ENCODE measurements around the gene LCA5.

LCA5 gene

GRCh38 chr6:79544939-79545450 is 7.8 kb upstream of the LCA5 start:
- Histone ChIP-seq H3K79me2 (ENCODE audit: low read length) (no peaks in the 10 kb centered on the region), H3K4me1 (ENCODE audit: low read length) (peaks cover 30% of the 10 kb centered on the region), H3K4me3 (ENCODE audit: low read length) (peak overlapping the region; percentile 67), H3K4me2 (ENCODE audit: low read length) (peak overlapping the region; percentile 73), H3K9me3 (ENCODE audit: insufficient read depth, low read length) (no peaks in the 10 kb centered on the region), H3K27ac (ENCODE audit: low read length) (no peak overlapping the region), H2AFZ (ENCODE audit: low read depth, low read length) (peak overlapping the region; percentile 80), H3K9ac (ENCODE audit: low read length) (peak overlapping the region; percentile 15; the same call in 1 of the 2 replicates), H3K27me3 (ENCODE audit: low read depth, low read length) (no peaks in the 10 kb centered on the region), H3K36me3 (replicated peaks; ENCODE audit: low read depth, low read length) (no peaks in the 10 kb centered on the region), H4K20me1 (ENCODE audit: insufficient read depth, low read length) (no peaks in the 10 kb centered on the region)
- TF ChIP-seq CTCF (IDR thresholded peaks at IDR 0.05; ENCODE audit: low read depth, low read length) (peak; percentile 48), EZH2phosphoT487 (IDR thresholded peaks at IDR 0.05; ENCODE audit: low read depth) (no peak)

GRCh38 chr6:79544299-79544927 is 7.2 kb upstream of the LCA5 start:
- H4K20me1 ChIP-seq (ENCODE audit: insufficient read depth, low read length) = no peaks in the 10 kb centered on the region
- H3K27me3 ChIP-seq (ENCODE audit: low read depth, low read length) = no peaks in the 10 kb centered on the region
- no peaks in the 10 kb centered on the region for H3K79me2 ChIP-seq (ENCODE audit: low read length)
- peaks cover 30% of the 10 kb centered on the region for H3K4me1 ChIP-seq (ENCODE audit: low read length)
- no peak overlapping the region for H3K27ac ChIP-seq (ENCODE audit: low read length)
- TF ChIP-seq EZH2phosphoT487 (IDR thresholded peaks at IDR 0.05; ENCODE audit: low read depth) = no peak
- no peak for TF ChIP-seq CTCF (IDR thresholded peaks at IDR 0.05; ENCODE audit: low read depth, low read length)
- peak overlapping the region; percentile 73 for H3K4me2 ChIP-seq (ENCODE audit: low read length)
- no peaks in the 10 kb centered on the region for H3K9me3 ChIP-seq (ENCODE audit: insufficient read depth, low read length)
- H3K36me3 ChIP-seq (replicated peaks; ENCODE audit: low read depth, low read length) = no peaks in the 10 kb centered on the region
- H3K4me3 ChIP-seq (ENCODE audit: low read length) = no peak overlapping the region
- no peak overlapping the region for H3K9ac ChIP-seq (ENCODE audit: low read length)
- no peak overlapping the region for H2AFZ ChIP-seq (ENCODE audit: low read depth, low read length)

- Histone ChIP-seq H3K27ac (ENCODE audit: low read length) (no peak overlapping the region), H4K20me1 (ENCODE audit: insufficient read depth, low read length) (no peaks in the 10 kb centered on the region), H3K27me3 (ENCODE audit: low read depth, low read length) (no peaks in the 10 kb centered on the region), H3K4me3 (ENCODE audit: low read length) (no peak overlapping the region), H3K4me1 (ENCODE audit: low read length) (peaks cover 30% of the 10 kb centered on the region), H3K79me2 (ENCODE audit: low read length) (no peaks in the 10 kb centered on the region), H3K9me3 (ENCODE audit: insufficient read depth, low read length) (no peaks in the 10 kb centered on the region), H3K4me2 (ENCODE audit: low read length) (peak overlapping the region; percentile 73), H2AFZ (ENCODE audit: low read depth, low read length) (no peak overlapping the region), H3K9ac (ENCODE audit: low read length) (no peak overlapping the region), H3K36me3 (replicated peaks; ENCODE audit: low read depth, low read length) (no peaks in the 10 kb centered on the region)
- TF ChIP-seq EZH2phosphoT487 (IDR thresholded peaks at IDR 0.05; ENCODE audit: low read depth) = no peak
- no peak for TF ChIP-seq CTCF (IDR thresholded peaks at IDR 0.05; ENCODE audit: low read depth, low read length)
Observed at GRCh38 chr6:79543886-79544285, 6.7 kb upstream of the LCA5 start.

DNA sequence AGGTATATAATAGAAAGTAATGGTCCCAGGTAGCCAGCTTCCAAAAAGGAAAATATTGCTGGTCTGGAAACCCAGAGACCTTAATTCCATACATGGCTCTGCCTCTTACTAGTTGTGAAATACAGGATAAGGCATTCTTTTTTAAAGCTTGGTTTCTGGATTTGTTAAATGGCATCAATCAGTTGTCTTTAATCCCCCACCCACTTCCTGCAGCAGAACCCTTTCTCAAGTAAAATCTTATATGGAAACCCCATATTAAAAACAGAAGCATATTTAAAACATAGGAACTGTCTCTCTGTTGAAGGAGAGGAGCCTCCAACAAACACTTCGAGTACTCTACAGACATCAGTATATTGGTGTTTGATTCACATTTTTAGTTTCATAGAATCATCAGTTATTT is 6.2 kb upstream of the LCA5 start:
- Histone ChIP-seq H4K20me1 (ENCODE audit: insufficient read depth, low read length) (no peaks in the 10 kb centered on the region), H2AFZ (ENCODE audit: low read depth, low read length) (no peak overlapping the region), H3K9ac (ENCODE audit: low read length) (no peak overlapping the region), H3K4me2 (ENCODE audit: low read length) (0 out of 2 replicates have a peak overlapping the region, but pooled peaks have one; percentile 73), H3K4me1 (ENCODE audit: low read length) (peaks cover 30% of the 10 kb centered on the region), H3K79me2 (ENCODE audit: low read length) (no peaks in the 10 kb centered on the region), H3K36me3 (replicated peaks; ENCODE audit: low read depth, low read length) (no peaks in the 10 kb centered on the region), H3K27me3 (ENCODE audit: low read depth, low read length) (no peaks in the 10 kb centered on the region), H3K9me3 (ENCODE audit: insufficient read depth, low read length) (no peaks in the 10 kb centered on the region), H3K4me3 (ENCODE audit: low read length) (no peak overlapping the region), H3K27ac (ENCODE audit: low read length) (no peak overlapping the region)
- TF ChIP-seq CTCF (IDR thresholded peaks at IDR 0.05; ENCODE audit: low read depth, low read length) (no peak), EZH2phosphoT487 (IDR thresholded peaks at IDR 0.05; ENCODE audit: low read depth) (no peak)
